ENCODE measurements around the gene DCHS1.

DNA sequence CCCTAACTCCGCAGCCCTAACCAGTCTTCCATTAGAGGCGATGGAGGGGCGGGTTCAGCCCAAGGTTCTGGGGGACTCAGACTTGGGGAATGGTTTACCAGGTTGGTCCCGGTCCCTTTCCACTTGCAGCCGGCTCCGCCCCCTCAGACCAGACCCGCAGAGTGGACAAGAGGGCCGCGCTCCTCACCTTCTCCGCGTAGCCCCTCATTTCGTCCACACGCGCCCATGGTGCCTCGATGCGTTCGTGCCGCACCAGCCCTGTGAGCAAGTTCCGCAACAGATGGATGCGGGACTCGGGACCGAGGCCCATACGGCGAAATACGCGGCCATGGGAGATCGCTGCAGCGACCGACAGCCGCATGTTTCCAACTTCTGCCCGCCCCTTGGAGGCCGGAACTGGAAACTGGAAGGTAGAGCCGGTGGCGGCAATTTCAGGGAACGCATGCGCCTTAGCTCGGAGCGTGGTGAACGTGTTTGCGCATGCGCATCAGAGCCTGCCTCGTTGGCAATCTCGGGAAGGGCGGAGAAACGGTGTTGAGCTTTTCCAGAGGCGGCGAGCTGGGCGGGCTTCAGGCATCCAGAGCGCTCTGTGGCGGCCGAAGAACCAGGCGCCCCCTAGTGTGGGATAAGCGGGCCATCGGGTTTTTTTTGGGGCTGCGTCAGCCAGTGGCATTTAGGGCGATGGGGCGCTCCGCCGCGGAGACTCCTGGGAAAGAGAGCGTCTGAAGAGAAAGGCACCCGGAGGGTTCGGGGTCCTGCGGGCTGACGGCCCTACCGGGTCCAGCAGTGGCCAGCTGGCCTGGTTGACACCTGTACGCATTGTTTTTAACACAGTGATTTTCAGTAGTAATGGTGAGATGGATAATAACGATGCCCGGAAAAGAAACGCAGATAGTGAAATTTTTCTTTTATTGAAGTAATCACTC lies 27.6 kb upstream of the DCHS1 start, which contains the start of gene MRPL17:
- TF ChIP-seq, protein P1, sequence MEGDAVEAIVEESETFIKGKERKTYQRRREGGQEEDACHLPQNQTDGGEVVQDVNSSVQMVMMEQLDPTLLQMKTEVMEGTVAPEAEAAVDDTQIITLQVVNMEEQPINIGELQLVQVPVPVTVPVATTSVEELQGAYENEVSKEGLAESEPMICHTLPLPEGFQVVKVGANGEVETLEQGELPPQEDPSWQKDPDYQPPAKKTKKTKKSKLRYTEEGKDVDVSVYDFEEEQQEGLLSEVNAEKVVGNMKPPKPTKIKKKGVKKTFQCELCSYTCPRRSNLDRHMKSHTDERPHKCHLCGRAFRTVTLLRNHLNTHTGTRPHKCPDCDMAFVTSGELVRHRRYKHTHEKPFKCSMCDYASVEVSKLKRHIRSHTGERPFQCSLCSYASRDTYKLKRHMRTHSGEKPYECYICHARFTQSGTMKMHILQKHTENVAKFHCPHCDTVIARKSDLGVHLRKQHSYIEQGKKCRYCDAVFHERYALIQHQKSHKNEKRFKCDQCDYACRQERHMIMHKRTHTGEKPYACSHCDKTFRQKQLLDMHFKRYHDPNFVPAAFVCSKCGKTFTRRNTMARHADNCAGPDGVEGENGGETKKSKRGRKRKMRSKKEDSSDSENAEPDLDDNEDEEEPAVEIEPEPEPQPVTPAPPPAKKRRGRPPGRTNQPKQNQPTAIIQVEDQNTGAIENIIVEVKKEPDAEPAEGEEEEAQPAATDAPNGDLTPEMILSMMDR (IDR thresholded peaks at IDR 0.05) = peak; percentile 88 to 97 (median 94)
- peak; percentile 71 to 83 for TF ChIP-seq POLR2A (IDR thresholded peaks at IDR 0.05)

All from uterus (tissue), 2 donors.